Endodermal cell (in vitro differentiated cells): ENCODE data around the gene RUFY1. TPM values are rescaled to one million over a fixed set of nuclear protein-coding genes. Genes with fewer than 3 reads are reported as not detected.

Experiments
- DNase-seq: peaks from one replicate; pipeline ENCODE4 v3.0.0-alpha.2; 2017
- H3K27ac ChIP-seq: 2 replicates; pipeline ENCODE4 v1.5.1; 2013; ENCODE audit warnings: mild to moderate bottlenecking, low read depth, low read length, moderate library complexity
- H3K27me3 ChIP-seq: 2 replicates; pipeline ENCODE4 v1.6.1; 2013; ENCODE audit warnings: mild to moderate bottlenecking, low read length, moderate library complexity; ENCODE audit not compliant: insufficient read depth, control insufficient read depth, poor library complexity, severe bottlenecking
- H3K36me3 ChIP-seq: 2 replicates; pipeline ENCODE4 v1.7.0; 2013; ENCODE audit warnings: mild to moderate bottlenecking, low read length, moderate library complexity; ENCODE audit not compliant: control insufficient read depth, insufficient read depth
- H3K4me1 ChIP-seq: one replicate; pipeline ENCODE4 v1.7.0; 2013; ENCODE audit warnings: low read length; ENCODE audit not compliant: control insufficient read depth, insufficient read depth
- H3K4me3 ChIP-seq: 2 replicates; pipeline ENCODE4 v1.5.1; 2013; ENCODE audit warnings: mild to moderate bottlenecking, low read length, moderate library complexity
- H3K9ac ChIP-seq: 2 replicates; pipeline ENCODE4 v1.6.1; 2013; ENCODE audit warnings: mild to moderate bottlenecking, low read length, moderate library complexity; ENCODE audit not compliant: poor library complexity, severe bottlenecking; ENCODE audit errors: extremely low read depth
- H3K9me3 ChIP-seq: 2 replicates; pipeline ENCODE4 v1.6.1; 2013; ENCODE audit warnings: mild to moderate bottlenecking, low read length, moderate library complexity; ENCODE audit not compliant: control insufficient read depth
- H3K27ac Mint-ChIP-seq: 2 replicates; pipeline ENCODE4 v1.8.0; 2020; ENCODE audit warnings: mixed read lengths
- H3K27me3 Mint-ChIP-seq: 2 replicates; pipeline ENCODE4 v1.8.0; 2021; ENCODE audit warnings: mild to moderate bottlenecking, mixed read lengths; ENCODE audit not compliant: insufficient read depth
- H3K36me3 Mint-ChIP-seq: 2 replicates; pipeline ENCODE4 v1.8.0; 2020; ENCODE audit warnings: low read depth, mixed read lengths
- H3K4me1 Mint-ChIP-seq: 2 replicates; pipeline ENCODE4 v1.8.0; 2020; ENCODE audit warnings: mixed read lengths
- H3K4me3 Mint-ChIP-seq: 2 replicates; pipeline ENCODE4 v1.8.0; 2020; ENCODE audit warnings: mild to moderate bottlenecking, moderate library complexity, mixed read lengths
- H3K9me3 Mint-ChIP-seq: 2 replicates; pipeline ENCODE4 v1.8.0; 2020; ENCODE audit warnings: mild to moderate bottlenecking, mixed read lengths
- CTCF ChIP-seq: fragments of 200-600 bp; sonication (generic); conservative IDR thresholded peaks from 2 replicates; pipeline ENCODE4 v1.5.0; 2021; ENCODE audit warnings: antibody characterized with exemption, mild to moderate bottlenecking
- WGBS, 2 experiments: methylation state at CpG; one replicate each; pipeline versions ENCODE4 v1.1.5 to v1.1.7; 2013; ENCODE audit warnings: missing lambda C conversion rate in 2 of 2, mixed read lengths in 1 of 2; ENCODE audit not compliant: insufficient coverage in 1 of 2, insufficient read length in 1 of 2; 5-methylcytosine and 5-hydroxymethylcytosine counted together
- total RNA-seq, 2 donors: library from RNA; stranded (reverse); fragmentation: NEBNext Ultra II Directional in 1 of 2; extraction: Animal tissue kit (Norgen Biotek cat#: 25700) in 1 of 2; gene quantifications; 2 replicates in 1 of 2; 3 replicates in 1 of 2; pipeline ENCODE4 v1.2.1, GENCODE V29; 2021

RUFY1 gene
- total RNA-seq, 2 donors from 2014 or later: 45.7 to 74.0 TPM

GRCh38 chr5:179601871-179602625 lies 51.7 kb downstream of the RUFY1 start:
- Histone ChIP-seq H3K4me1 (no peaks in the 10 kb centered on the region), H3K27ac (no peak overlapping the region), H3K9ac (no peak overlapping the region), H3K4me3 (no peak overlapping the region), H3K27me3 (no peaks in the 10 kb centered on the region), H3K9me3 (no peaks in the 10 kb centered on the region), H3K36me3 (peaks cover 50% of the 10 kb centered on the region)
- H3K4me3 Mint-ChIP-seq: no peak overlapping the region
- no peak for DNase-seq
- peaks cover 5% of the 10 kb centered on the region for H3K4me1 Mint-ChIP-seq
- peaks cover 72% of the 10 kb centered on the region for H3K36me3 Mint-ChIP-seq
- no peaks in the 10 kb centered on the region for H3K27me3 Mint-ChIP-seq
- no peak for TF ChIP-seq CTCF
- WGBS, 2 experiments: 95 to 97% methylated on average over 16 to 18 of the region's 18 CpGs
- peak overlapping the region; percentile 40 for H3K27ac Mint-ChIP-seq
- no peaks in the 10 kb centered on the region for H3K9me3 Mint-ChIP-seq

- Histone ChIP-seq H3K27ac (no peak overlapping the region), H3K27me3 (no peaks in the 10 kb centered on the region), H3K36me3 (peaks cover 43% of the 10 kb centered on the region), H3K4me3 (no peak overlapping the region), H3K9ac (no peak overlapping the region), H3K9me3 (no peaks in the 10 kb centered on the region), H3K4me1 (no peaks in the 10 kb centered on the region)
- H3K27ac Mint-ChIP-seq: no peak overlapping the region
- H3K9me3 Mint-ChIP-seq: no peaks in the 10 kb centered on the region
- H3K4me1 Mint-ChIP-seq: peaks cover 4% of the 10 kb centered on the region
- 91 to 95% methylated on average over 6 to 12 of the region's 12 CpGs for WGBS, 2 experiments
- no peaks in the 10 kb centered on the region for H3K27me3 Mint-ChIP-seq
- no peak overlapping the region for H3K4me3 Mint-ChIP-seq
- H3K36me3 Mint-ChIP-seq: peaks cover 62% of the 10 kb centered on the region
- no peak for DNase-seq
- TF ChIP-seq CTCF: no peak
Observed at GRCh38 chr5:179603308-179603707, 53.0 kb downstream of the RUFY1 start.

GRCh38 chr5:179605026-179605833 lies 54.9 kb downstream of the RUFY1 start:
- Histone ChIP-seq H3K9me3 (no peaks in the 10 kb centered on the region), H3K4me3 (no peak overlapping the region), H3K9ac (no peak overlapping the region), H3K4me1 (no peaks in the 10 kb centered on the region), H3K27me3 (no peaks in the 10 kb centered on the region), H3K36me3 (peaks cover 42% of the 10 kb centered on the region), H3K27ac (peak overlapping the region; percentile 41)
- 81 to 84% methylated on average over 7 to 10 of the region's 10 CpGs for WGBS, 2 experiments
- Mint-ChIP-seq H3K4me3 (no peak overlapping the region), H3K36me3 (peaks cover 59% of the 10 kb centered on the region), H3K27me3 (no peaks in the 10 kb centered on the region), H3K27ac (peak overlapping the region; percentile 19), H3K4me1 (no peaks in the 10 kb centered on the region), H3K9me3 (no peaks in the 10 kb centered on the region)
- TF ChIP-seq CTCF: no peak
- no peak for DNase-seq
